Esophagus muscularis mucosa (tissue), 4 donors: Measurements from ENCODE around the gene NAV1.

Source experiments
- EP300 ChIP-seq: sonication (generic); formaldehyde crosslinking; IDR thresholded peaks from one replicate; pipeline ENCODE4 v1.6.1; 2017; ENCODE audit warnings: antibody characterized with exemption
- POLR2A ChIP-seq: fragments of 450-650 bp; IDR thresholded peaks from one replicate; pipeline ENCODE4 v1.6.1; 2017; ENCODE audit warnings: antibody characterized with exemption, moderate library complexity, mild to moderate bottlenecking, low read depth
- TF ChIP-seq, protein P1 (sequence below), 3 experiments: fragments of 200-600 bp in 2 of 3; fragments of 450-650 bp in 1 of 3; sonication (generic) in 2 of 3; IDR thresholded peaks; one replicate each; pipeline ENCODE4 v1.5.1; 2017 to 2019; ENCODE audit warnings: antibody characterized with exemption in 3 of 3, mild to moderate bottlenecking in 2 of 3, moderate library complexity in 1 of 3

DNA sequence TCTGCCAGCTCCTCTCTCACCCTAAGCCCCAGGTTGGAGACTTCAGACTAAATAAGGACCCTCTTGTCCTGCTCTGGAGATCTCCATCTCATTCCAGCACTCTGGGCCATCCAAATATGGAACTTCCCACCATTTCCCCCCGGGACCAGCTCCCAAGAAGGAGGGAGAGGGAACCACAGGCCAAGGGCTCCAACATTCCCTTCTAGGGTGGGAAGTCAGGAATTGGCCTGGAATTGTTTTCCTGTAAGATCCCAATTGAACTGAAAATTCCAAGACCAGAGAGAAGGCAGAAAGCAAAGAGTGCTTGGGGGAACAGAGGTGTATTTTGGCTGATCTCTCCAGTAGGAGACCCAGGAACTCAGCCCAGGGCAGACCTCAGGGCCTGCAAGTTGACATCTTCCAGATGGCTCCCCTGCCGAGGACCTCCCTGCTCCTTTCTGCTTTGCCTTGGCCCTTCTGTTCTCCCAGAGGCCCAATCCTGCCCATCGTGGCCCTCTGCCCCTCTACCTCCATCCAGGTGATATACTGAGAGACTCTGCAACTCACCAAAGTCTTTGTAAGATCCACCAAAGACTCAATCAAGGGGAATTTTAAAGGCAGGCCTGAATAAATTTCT, 46.9 kb upstream of the NAV1 start:
- TF ChIP-seq, protein P1, sequence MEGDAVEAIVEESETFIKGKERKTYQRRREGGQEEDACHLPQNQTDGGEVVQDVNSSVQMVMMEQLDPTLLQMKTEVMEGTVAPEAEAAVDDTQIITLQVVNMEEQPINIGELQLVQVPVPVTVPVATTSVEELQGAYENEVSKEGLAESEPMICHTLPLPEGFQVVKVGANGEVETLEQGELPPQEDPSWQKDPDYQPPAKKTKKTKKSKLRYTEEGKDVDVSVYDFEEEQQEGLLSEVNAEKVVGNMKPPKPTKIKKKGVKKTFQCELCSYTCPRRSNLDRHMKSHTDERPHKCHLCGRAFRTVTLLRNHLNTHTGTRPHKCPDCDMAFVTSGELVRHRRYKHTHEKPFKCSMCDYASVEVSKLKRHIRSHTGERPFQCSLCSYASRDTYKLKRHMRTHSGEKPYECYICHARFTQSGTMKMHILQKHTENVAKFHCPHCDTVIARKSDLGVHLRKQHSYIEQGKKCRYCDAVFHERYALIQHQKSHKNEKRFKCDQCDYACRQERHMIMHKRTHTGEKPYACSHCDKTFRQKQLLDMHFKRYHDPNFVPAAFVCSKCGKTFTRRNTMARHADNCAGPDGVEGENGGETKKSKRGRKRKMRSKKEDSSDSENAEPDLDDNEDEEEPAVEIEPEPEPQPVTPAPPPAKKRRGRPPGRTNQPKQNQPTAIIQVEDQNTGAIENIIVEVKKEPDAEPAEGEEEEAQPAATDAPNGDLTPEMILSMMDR (IDR thresholded peaks at IDR 0.05) = no peak
- TF ChIP-seq EP300 (no peak), POLR2A (no peak)
